K562 (cell line): ENCODE results near the gene CLCN2. TPM values are rescaled to one million over a fixed set of nuclear protein-coding genes. Genes with fewer than 3 reads are reported as not detected.

Experiments used
- C11orf30 ChIP-seq: fragments of 450-650 bp; IDR thresholded peaks from 2 replicates; pipeline ENCODE4 v1.6.1; 2016; ENCODE audit warnings: low read depth, mild to moderate bottlenecking
- CBFB ChIP-seq: sonication (generic); formaldehyde crosslinking; IDR thresholded peaks from 2 replicates; pipeline ENCODE4 v1.4.0; 2020; ENCODE audit warnings: mild to moderate bottlenecking, missing genetic modification reagents
- CEBPB ChIP-seq: fragments of 450-650 bp; IDR thresholded peaks from 2 replicates; pipeline ENCODE4 v1.6.1; 2016; ENCODE audit warnings: missing genetic modification characterization, missing compliant biosample characterization
- E2F4 ChIP-seq: sonication (generic); formaldehyde crosslinking; IDR thresholded peaks from 2 replicates; pipeline ENCODE4 v1.8.0; 2022; ENCODE audit warnings: mild to moderate bottlenecking, low read depth, missing genetic modification reagents
- EGR1 ChIP-seq: fragments of 450-650 bp; conservative IDR thresholded peaks from 2 replicates; pipeline ENCODE4 v1.6.1; 2017; ENCODE audit warnings: mild to moderate bottlenecking
- EWSR1 ChIP-seq: fragments of 450-650 bp; IDR thresholded peaks from 2 replicates; pipeline ENCODE4 v1.6.1; 2018; ENCODE audit warnings: borderline replicate concordance, mild to moderate bottlenecking, low read depth, moderate library complexity; ENCODE audit not compliant: partially characterized antibody
- FUS ChIP-seq: fragments of 200-400 bp; formaldehyde crosslinking; optimal IDR thresholded peaks from 2 replicates; pipeline ENCODE3; 2017; ENCODE audit warnings: low read depth, low read length
- MAZ ChIP-seq, 2 experiments: fragments of 450-650 bp in 1 of 2; sonication (generic) in 1 of 2; formaldehyde crosslinking; IDR thresholded peaks in 1 of 2; conservative IDR thresholded peaks in 1 of 2; 2 replicates each; pipeline versions ENCODE4 v1.4.0 to v1.5.0; 2020; ENCODE audit warnings: mild to moderate bottlenecking in 1 of 2, missing genetic modification reagents in 1 of 2
- MCM7 ChIP-seq, 2 experiments: fragments of 450-650 bp; IDR thresholded peaks; 2 replicates each; pipeline ENCODE4 v1.6.1; 2016 to 2018
- PHF20 ChIP-seq: fragments of 450-650 bp; IDR thresholded peaks from 2 replicates; pipeline ENCODE4 v1.6.1; 2018; ENCODE audit not compliant: partially characterized antibody
- RFX1 ChIP-seq: fragments of 450-650 bp; IDR thresholded peaks from 2 replicates; pipeline ENCODE4 v1.6.1; 2016; ENCODE audit warnings: mild to moderate bottlenecking, moderate library complexity
- SFPQ ChIP-seq: fragments of 200-400 bp; formaldehyde crosslinking; IDR thresholded peaks from 2 replicates; pipeline ENCODE4 v1.6.1; 2017; ENCODE audit warnings: mild to moderate bottlenecking, low read depth, low read length, moderate library complexity
- SP2 ChIP-seq: IDR thresholded peaks from 2 replicates; pipeline ENCODE4 v1.6.1; 2011; ENCODE audit warnings: mild to moderate bottlenecking, low read depth, low read length, moderate library complexity; ENCODE audit not compliant: poor library complexity, severe bottlenecking; ENCODE audit errors: extremely low read depth
- THAP7 ChIP-seq: fragments of 250-450 bp; sonication (Bioruptor Pico); IDR thresholded peaks from 2 replicates; pipeline ENCODE4 v1.5.0; 2021
- ZFP1 ChIP-seq: fragments of 450-650 bp; formaldehyde crosslinking; IDR thresholded peaks from 2 replicates; pipeline ENCODE4 v1.4.0; 2020; ENCODE audit warnings: mild to moderate bottlenecking, mixed read lengths
- ZNF121 ChIP-seq: sonication (generic); formaldehyde crosslinking; conservative IDR thresholded peaks from 2 replicates; pipeline ENCODE4 v1.8.0; 2022; ENCODE audit warnings: missing genetic modification reagents
- ZNF143 ChIP-seq: sonication (generic); formaldehyde crosslinking; IDR thresholded peaks from 2 replicates; pipeline ENCODE4 v1.9.0; 2022; ENCODE audit warnings: mild to moderate bottlenecking, missing genetic modification reagents
- ZNF175 ChIP-seq: fragments of 200-800 bp; sonication (Bioruptor generic); IDR thresholded peaks from 2 replicates; pipeline ENCODE4 v1.6.1; 2016; ENCODE audit warnings: low read depth, mild to moderate bottlenecking, missing genetic modification characterization, missing compliant biosample characterization
- polyA plus RNA-seq, 8 experiments: library from polyadenylated mRNA; depleted of rRNA in 4 of 8; stranded (reverse) in 5 of 8; unstranded in 3 of 8; fragments of >200 nt; fragmentation: Nextera tagmentation in 2 of 8; fragmentation: Illumina TruSeq in 1 of 8; extraction: Ambion mirVana in 2 of 8; extraction: Trizol in 1 of 8; gene quantifications; 2 replicates each; pipeline versions ENCODE4 v1.2.1 to v1.2.3, GENCODE V29; 2011 to 2014; ENCODE audit warnings: inconsistent platforms in 1 of 8, missing spikeins in 1 of 8
- total RNA-seq, 7 experiments: library from RNA; depleted of rRNA in 6 of 7; stranded (reverse); fragments of >200 nt in 6 of 7; fragmentation: Illumina TruSeq in 2 of 7; extraction: Trizol in 2 of 7; gene quantifications; 2 replicates each; pipeline versions ENCODE4 v1.2.1 to v1.2.3, GENCODE V29; 2011 to 2021; ENCODE audit warnings: low replicate concordance in 1 of 7
- TF ChIP-seq, protein P1 (sequence below), 2 experiments: fragments of 150-350 bp in 1 of 2; IDR thresholded peaks; 2 replicates each; pipeline ENCODE4 v1.6.1; 2012 to 2016; ENCODE audit warnings: low read depth in 2 of 2, low read length in 2 of 2, mild to moderate bottlenecking in 1 of 2, moderate library complexity in 1 of 2
- TF ChIP-seq, protein P2 (sequence below): sonication (generic); formaldehyde crosslinking; IDR thresholded peaks from 2 replicates; pipeline ENCODE4 v1.9.0; 2022; ENCODE audit warnings: mild to moderate bottlenecking, missing genetic modification reagents

Gene CLCN2
- total and polyA plus RNA-seq, 9 of the 15 experiments (the other 6 are each of a cell fraction or from before 2014, with no cell fraction given) = 0.10 to 14.0 (median 6.9) TPM

GRCh38 chr3:184335661-184336546, 25.5 kb downstream of the CLCN2 start (continued):
- TF ChIP-seq E2F4 (CRISPR knock-in tag) = no peak
- TF ChIP-seq ZNF143 (CRISPR knock-in tag) = no peak
- TF ChIP-seq MAZ (CRISPR knock-in tag; conservative IDR thresholded peaks at IDR 0.05 in 1 of 2, IDR thresholded peaks at IDR 0.05 in 1 of 2) = peak; percentile 80 to 85
- no peak for TF ChIP-seq CBFB (CRISPR knock-in tag)
- TF ChIP-seq EGR1 = peak; percentile 92
- TF ChIP-seq, protein P1, sequence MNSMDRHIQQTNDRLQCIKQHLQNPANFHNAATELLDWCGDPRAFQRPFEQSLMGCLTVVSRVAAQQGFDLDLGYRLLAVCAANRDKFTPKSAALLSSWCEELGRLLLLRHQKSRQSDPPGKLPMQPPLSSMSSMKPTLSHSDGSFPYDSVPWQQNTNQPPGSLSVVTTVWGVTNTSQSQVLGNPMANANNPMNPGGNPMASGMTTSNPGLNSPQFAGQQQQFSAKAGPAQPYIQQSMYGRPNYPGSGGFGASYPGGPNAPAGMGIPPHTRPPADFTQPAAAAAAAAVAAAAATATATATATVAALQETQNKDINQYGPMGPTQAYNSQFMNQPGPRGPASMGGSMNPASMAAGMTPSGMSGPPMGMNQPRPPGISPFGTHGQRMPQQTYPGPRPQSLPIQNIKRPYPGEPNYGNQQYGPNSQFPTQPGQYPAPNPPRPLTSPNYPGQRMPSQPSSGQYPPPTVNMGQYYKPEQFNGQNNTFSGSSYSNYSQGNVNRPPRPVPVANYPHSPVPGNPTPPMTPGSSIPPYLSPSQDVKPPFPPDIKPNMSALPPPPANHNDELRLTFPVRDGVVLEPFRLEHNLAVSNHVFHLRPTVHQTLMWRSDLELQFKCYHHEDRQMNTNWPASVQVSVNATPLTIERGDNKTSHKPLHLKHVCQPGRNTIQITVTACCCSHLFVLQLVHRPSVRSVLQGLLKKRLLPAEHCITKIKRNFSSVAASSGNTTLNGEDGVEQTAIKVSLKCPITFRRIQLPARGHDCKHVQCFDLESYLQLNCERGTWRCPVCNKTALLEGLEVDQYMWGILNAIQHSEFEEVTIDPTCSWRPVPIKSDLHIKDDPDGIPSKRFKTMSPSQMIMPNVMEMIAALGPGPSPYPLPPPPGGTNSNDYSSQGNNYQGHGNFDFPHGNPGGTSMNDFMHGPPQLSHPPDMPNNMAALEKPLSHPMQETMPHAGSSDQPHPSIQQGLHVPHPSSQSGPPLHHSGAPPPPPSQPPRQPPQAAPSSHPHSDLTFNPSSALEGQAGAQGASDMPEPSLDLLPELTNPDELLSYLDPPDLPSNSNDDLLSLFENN (IDR thresholded peaks at IDR 0.05; ENCODE audit: low read depth in 2 of 2, low read length in 2 of 2) = no peak
- no peak for TF ChIP-seq THAP7 (CRISPR knock-in tag)
- no peak for TF ChIP-seq ZFP1 (CRISPR knock-in tag)
- TF ChIP-seq EWSR1 = no peak
- no peak for TF ChIP-seq MCM7 (IDR thresholded peaks at IDR 0.05)
- TF ChIP-seq, protein P2, sequence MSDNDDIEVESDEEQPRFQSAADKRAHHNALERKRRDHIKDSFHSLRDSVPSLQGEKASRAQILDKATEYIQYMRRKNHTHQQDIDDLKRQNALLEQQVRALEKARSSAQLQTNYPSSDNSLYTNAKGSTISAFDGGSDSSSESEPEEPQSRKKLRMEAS (CRISPR knock-in tag) = peak; percentile 58
- TF ChIP-seq RFX1 = no peak
- no peak for TF ChIP-seq PHF20
- TF ChIP-seq ZNF175 (CRISPR knock-in tag) = no peak
- TF ChIP-seq FUS = peak; percentile 79
- no peak for TF ChIP-seq SP2
- TF ChIP-seq CEBPB = no peak
- TF ChIP-seq ZNF121 (CRISPR knock-in tag) = no peak
- TF ChIP-seq C11orf30 = no peak
- no peak for TF ChIP-seq SFPQ
